KOPT-K1 (cell line): ENCODE data around the gene SMIM43.

Source experiments
- H3K27ac ChIP-seq: fragments of 200-600 bp; sonication (generic); 2 replicates; pipeline ENCODE4 v1.5.1; 2016; ENCODE audit warnings: antibody characterized with exemption, mild to moderate bottlenecking, low read depth, low read length; ENCODE audit not compliant: poor library complexity, severe bottlenecking
- H3K36me3 ChIP-seq: fragments of 200-600 bp; sonication (generic); 2 replicates; pipeline ENCODE4 v1.5.1; 2017; ENCODE audit warnings: antibody characterized with exemption, mild to moderate bottlenecking, low read length, moderate library complexity; ENCODE audit not compliant: insufficient read depth
- H3K9me3 ChIP-seq: fragments of 200-600 bp; sonication (generic); 2 replicates; pipeline ENCODE4 v1.5.1; 2017; ENCODE audit warnings: antibody characterized with exemption, low read length, mild to moderate bottlenecking; ENCODE audit not compliant: insufficient read depth, poor library complexity, severe bottlenecking

Gene SMIM43

GRCh38 chr4:121789960-121790829, 25.2 kb upstream of the SMIM43 start:
- no peaks in the 10 kb centered on the region for H3K9me3 ChIP-seq
- H3K27ac ChIP-seq = no peak overlapping the region
- no peaks in the 10 kb centered on the region for H3K36me3 ChIP-seq

- H3K9me3 ChIP-seq = no peaks in the 10 kb centered on the region
- H3K27ac ChIP-seq = no peak overlapping the region
- no peaks in the 10 kb centered on the region for H3K36me3 ChIP-seq
Observed at GRCh38 chr4:121789455-121789854, 24.5 kb upstream of the SMIM43 start.

DNA sequence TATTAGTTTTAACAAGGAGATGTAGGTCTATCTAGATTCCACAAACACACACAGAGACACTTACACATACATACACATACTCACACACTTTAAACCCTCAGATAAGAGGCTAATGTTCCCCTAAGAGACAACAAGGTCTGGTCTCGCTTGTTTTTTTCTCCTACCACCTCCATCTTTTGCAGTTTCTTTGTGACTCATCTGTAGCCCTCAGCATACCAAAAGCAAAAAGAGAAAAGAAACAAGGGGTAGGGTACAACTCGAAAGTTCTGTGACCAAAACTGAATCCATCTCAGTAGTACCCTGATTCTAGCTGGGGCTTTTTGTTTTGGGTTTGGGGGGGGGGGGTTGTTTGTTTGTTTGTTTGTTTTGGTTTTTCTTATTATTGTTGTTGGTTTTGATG, 23.9 kb upstream of the SMIM43 start:
- Histone ChIP-seq H3K36me3 (no peaks in the 10 kb centered on the region), H3K9me3 (no peaks in the 10 kb centered on the region), H3K27ac (no peak overlapping the region)

GRCh38 chr4:121786221-121786620, 21.3 kb upstream of the SMIM43 start:
- Histone ChIP-seq H3K27ac (no peak overlapping the region), H3K9me3 (no peaks in the 10 kb centered on the region), H3K36me3 (no peaks in the 10 kb centered on the region)

DNA sequence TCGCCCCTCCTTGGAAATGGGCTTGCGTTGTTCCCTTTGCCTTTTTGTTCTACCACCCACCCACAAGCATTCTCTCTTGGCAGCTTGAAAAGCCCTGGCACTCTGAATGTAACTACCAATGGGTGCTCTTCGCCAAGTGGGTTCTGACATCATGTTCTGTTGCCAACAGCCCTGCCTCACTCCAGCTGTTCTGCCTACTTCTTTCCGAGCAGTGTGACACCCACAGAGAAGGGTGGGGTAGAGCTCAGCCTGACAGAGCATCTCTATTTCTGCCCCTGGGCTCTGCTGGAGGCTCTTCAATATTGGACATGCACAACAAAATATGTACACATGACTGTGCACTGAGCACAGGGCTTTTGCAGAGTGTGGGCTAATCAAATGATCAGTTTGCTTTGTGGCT, 20.5 kb upstream of the SMIM43 start:
- Histone ChIP-seq H3K36me3 (no peaks in the 10 kb centered on the region), H3K27ac (no peak overlapping the region), H3K9me3 (no peaks in the 10 kb centered on the region)

GRCh38 chr4:121784975-121785374, 20.0 kb upstream of the SMIM43 start:
- H3K27ac ChIP-seq = no peak overlapping the region
- no peaks in the 10 kb centered on the region for H3K9me3 ChIP-seq
- no peaks in the 10 kb centered on the region for H3K36me3 ChIP-seq

GRCh38 chr4:121784401-121784800, 19.4 kb upstream of the SMIM43 start:
- Histone ChIP-seq H3K36me3 (no peaks in the 10 kb centered on the region), H3K27ac (no peak overlapping the region), H3K9me3 (no peaks in the 10 kb centered on the region)

DNA sequence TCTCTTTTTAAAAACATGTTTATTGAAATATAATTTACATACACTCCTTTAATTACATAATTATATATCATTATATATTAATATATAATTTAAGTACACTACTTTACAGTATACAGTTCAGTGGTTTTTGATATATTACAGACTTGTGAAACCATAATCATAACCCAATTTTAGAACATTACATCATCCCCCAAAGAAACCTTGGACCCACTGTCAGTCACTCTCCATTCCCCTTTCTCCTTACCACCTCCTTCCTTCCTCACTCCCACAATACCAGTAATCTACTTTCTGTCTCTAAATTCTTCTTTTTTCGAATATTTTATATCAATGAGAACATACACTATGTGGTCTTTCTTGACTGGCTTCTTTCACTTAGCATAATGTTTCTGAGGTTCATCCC, 18.2 kb upstream of the SMIM43 start:
- no peaks in the 10 kb centered on the region for H3K9me3 ChIP-seq
- H3K27ac ChIP-seq = no peak overlapping the region
- H3K36me3 ChIP-seq = no peaks in the 10 kb centered on the region

DNA sequence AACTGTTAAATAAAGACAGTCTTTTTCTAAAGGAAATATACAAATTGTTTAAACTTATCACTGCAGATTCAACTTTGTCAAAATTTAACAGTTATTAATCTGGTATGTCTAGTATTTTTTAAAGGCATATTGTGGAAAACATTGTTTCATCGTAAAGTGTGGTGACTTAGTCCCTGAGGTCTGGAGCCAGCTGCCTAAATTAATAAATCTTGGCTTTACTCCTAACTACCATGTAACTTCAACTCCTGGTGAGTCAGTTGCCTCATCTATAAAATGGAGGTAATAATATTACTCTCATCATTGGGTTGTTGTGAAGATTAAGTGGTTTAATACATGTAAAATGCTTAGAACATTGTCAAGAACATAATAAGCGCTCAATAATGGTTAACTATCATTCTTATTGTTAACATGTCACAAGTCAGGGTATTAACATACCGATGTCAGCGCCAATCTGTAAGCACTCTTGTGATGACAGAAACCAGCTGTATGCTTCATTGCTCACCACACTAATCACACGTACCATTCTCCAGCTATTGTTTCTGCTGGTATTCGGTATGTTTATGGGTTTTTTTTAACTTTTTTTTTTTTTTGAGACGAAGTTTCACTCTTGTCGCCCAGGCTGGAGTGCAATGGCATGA, 14.1 kb upstream of the SMIM43 start:
- Histone ChIP-seq H3K9me3 (no peaks in the 10 kb centered on the region), H3K36me3 (no peaks in the 10 kb centered on the region), H3K27ac (no peak overlapping the region)

DNA sequence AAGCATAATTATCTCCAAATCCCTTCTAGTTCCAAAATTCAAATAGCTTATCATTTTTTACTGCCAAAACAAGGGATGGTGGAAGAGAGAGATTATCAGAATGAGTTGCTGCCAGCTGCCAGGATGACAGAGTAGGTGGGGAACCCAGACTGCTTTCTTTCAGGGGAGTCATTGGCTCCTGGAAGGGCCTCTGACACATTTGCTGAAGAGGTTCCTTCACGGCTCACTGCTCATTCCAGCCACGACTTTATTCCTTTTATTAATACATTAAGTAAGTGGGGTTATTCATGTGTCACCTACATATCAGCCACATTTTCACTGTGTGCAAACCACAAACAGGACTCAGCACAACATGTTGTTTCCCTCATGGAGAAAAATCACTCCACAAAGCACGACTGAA, 12.7 kb upstream of the SMIM43 start:
- H3K9me3 ChIP-seq = no peaks in the 10 kb centered on the region
- H3K27ac ChIP-seq = no peak overlapping the region
- no peaks in the 10 kb centered on the region for H3K36me3 ChIP-seq

GRCh38 chr4:121776610-121777401, 11.8 kb upstream of the SMIM43 start:
- Histone ChIP-seq H3K27ac (no peak overlapping the region), H3K9me3 (no peaks in the 10 kb centered on the region), H3K36me3 (no peaks in the 10 kb centered on the region)

GRCh38 chr4:121773883-121774282, 8.9 kb upstream of the SMIM43 start:
- H3K9me3 ChIP-seq = no peaks in the 10 kb centered on the region
- no peaks in the 10 kb centered on the region for H3K36me3 ChIP-seq

GRCh38 chr4:121771869-121772268, 6.9 kb upstream of the SMIM43 start:
- Histone ChIP-seq H3K9me3 (no peaks in the 10 kb centered on the region), H3K27ac (no peak overlapping the region), H3K36me3 (no peaks in the 10 kb centered on the region)

More at GRCh38 chr4:121773883-121774282, 8.9 kb upstream of the SMIM43 start:
- no peak overlapping the region for H3K27ac ChIP-seq

GRCh38 chr4:121769341-121769740, 4.4 kb upstream of the SMIM43 start:
- Histone ChIP-seq H3K9me3 (no peaks in the 10 kb centered on the region), H3K27ac (no peak overlapping the region)

GRCh38 chr4:121767166-121767565, 2.2 kb upstream of the SMIM43 start:
- no peak overlapping the region for H3K27ac ChIP-seq
- H3K36me3 ChIP-seq = no peaks in the 10 kb centered on the region
- H3K9me3 ChIP-seq = no peaks in the 10 kb centered on the region

More at GRCh38 chr4:121769341-121769740, 4.4 kb upstream of the SMIM43 start:
- no peaks in the 10 kb centered on the region for H3K36me3 ChIP-seq
